Hematopoietic multipotent progenitor cell (in vitro differentiated cells): Measurements from ENCODE around the gene NKX2-2. TPM values are rescaled to one million over a fixed set of nuclear protein-coding genes. Genes with fewer than 3 reads are reported as not detected.

Experiments used
- total RNA-seq: library from RNA; depleted of rRNA; stranded (reverse); fragments of >200 nt; gene quantifications from one replicate; pipeline ENCODE4 v1.2.3, GENCODE V29; 2012

The NKX2-2 gene
- total RNA-seq, 1 donor: not detected

Other genes starting within 250 kb of the NKX2-2 start
- gene XRN2, start 210.7 kb downstream of the NKX2-2 start, total RNA-seq: 46.6 TPM
- gene NKX2-4, start 116.5 kb downstream of the NKX2-2 start, total RNA-seq: not detected
- under 0.01 TPM for gene PAX1, start 191.6 kb upstream of the NKX2-2 start, total RNA-seq